DMS53 (cell line): ENCODE data around the gene FSD2.
"Not testable (repeated sequence)": the region's sequence is repeated elsewhere in the genome, so short reads cannot be mapped to it uniquely, and the experiment has no call there.

ENCODE experiments used
- DNase-seq: peaks from one replicate; lab custom pipeline; 2025; lab: John Stamatoyannopoulos, UW

FSD2 gene

GRCh38 chr15:82830427-82831173 lies 24.7 kb upstream of the FSD2 start:
- DNase-seq, result no peak

- DNase-seq, result no peak
Measured at GRCh38 chr15:82829234-82829633, 23.4 kb upstream of the FSD2 start.

GRCh38 chr15:82828075-82828474 lies 22.2 kb upstream of the FSD2 start:
- no peak for DNase-seq

- no peak for DNase-seq
Measured at GRCh38 chr15:82823049-82823448, 17.2 kb upstream of the FSD2 start.

GRCh38 chr15:82821851-82822250 lies 16.0 kb upstream of the FSD2 start:
- DNase-seq, result not testable (repeated sequence)

- not testable (repeated sequence) for DNase-seq
Measured at GRCh38 chr15:82821396-82821795, 15.5 kb upstream of the FSD2 start.

GRCh38 chr15:82820128-82820527 lies 14.3 kb upstream of the FSD2 start:
- no peak for DNase-seq

- no peak for DNase-seq
Measured at GRCh38 chr15:82812994-82813393, 7.1 kb upstream of the FSD2 start.

- DNase-seq, result no peak
Measured at GRCh38 chr15:82810890-82811426, 5.1 kb upstream of the FSD2 start.

- DNase-seq, result peak; percentile 72
Measured at GRCh38 chr15:82810061-82810889, 4.4 kb upstream of the FSD2 start.

GRCh38 chr15:82809308-82810060 lies 3.6 kb upstream of the FSD2 start, which contains the start of gene WHAMM:
Gene WHAMM, plus strand, starts transcription at chr15:82809628. Its CDS starts 99 bp downstream, at chr15:82809727.
- peak; percentile 98 for DNase-seq

GRCh38 chr15:82808634-82809041 lies 2.8 kb upstream of the FSD2 start:
- peak; percentile 53 for DNase-seq

- DNase-seq, result no peak
Measured at GRCh38 chr15:82807920-82808633, 2.2 kb upstream of the FSD2 start.

GRCh38 chr15:82804575-82804949 lies 1.3 kb downstream of the FSD2 start:
- no peak for DNase-seq

GRCh38 chr15:82803793-82804574 lies 1.9 kb downstream of the FSD2 start:
- no peak for DNase-seq

- DNase-seq, result no peak
Measured at GRCh38 chr15:82802497-82802896, 3.4 kb downstream of the FSD2 start.

GRCh38 chr15:82799183-82799841 lies 6.6 kb downstream of the FSD2 start:
- DNase-seq, result no peak

- no peak for DNase-seq
Measured at GRCh38 chr15:82798531-82799166, 7.2 kb downstream of the FSD2 start.

- DNase-seq, result no peak
Measured at GRCh38 chr15:82798104-82798503, 7.8 kb downstream of the FSD2 start.

GRCh38 chr15:82793737-82794136 lies 12.1 kb downstream of the FSD2 start:
- DNase-seq, result no peak
